HG03457 (cell line): ENCODE measurements around the gene CISD1.
"Not testable (repeated sequence)": the region's sequence is repeated elsewhere in the genome, so short reads cannot be mapped to it uniquely, and the experiment has no call there.

ENCODE experiments used
- ATAC-seq: cut with Tn5 transposase; IDR thresholded peaks from one replicate; pipeline ENCODE4 v1.9.1; 2021; ENCODE audit warnings: moderate number of reproducible peaks; ENCODE audit not compliant: unreplicated experiment

CISD1 gene

DNA sequence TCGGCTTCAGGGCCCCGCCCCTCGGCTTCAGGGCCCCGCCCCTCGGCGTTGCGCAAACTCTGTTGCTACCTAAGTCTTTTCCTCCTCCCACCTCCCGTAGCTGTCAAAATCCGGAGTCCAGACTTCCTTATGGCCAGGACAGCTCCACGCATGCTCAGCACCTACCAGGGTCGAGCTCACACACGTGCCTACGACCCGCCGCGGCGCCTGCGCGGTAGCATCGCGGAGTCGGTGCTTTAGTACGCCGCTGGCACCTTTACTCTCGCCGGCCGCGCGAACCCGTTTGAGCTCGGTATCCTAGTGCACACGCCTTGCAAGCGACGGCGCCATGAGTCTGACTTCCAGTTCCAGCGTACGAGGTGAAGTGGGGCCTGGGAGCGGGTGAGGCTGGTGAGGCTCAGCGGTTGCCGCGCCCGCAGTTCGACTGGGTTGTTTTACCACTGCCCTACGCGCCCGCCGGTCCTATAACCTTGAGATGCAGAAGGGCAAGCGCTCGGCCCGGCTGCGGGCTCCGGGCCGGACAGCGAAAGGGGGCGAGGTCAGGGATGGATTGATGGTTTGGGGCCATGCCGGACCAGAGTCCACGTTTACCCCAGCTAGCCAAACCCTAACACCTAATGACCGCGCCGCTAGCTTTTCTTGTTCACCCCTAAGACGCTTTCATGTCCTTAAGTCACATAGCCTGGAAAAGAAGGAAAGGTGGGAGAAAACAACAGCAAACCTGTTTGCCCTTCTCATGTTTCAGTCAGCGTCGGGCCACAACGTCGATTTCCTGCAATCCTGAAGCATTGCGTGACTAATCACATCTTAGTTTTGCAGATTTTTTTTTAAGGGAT lies at the start of gene CISD1:
Gene CISD1, plus strand, starts transcription at position 217 of the 836 bp plus-strand sequence. Its CDS starts 112 bp downstream, at position 329.
- ATAC-seq, result peak; percentile 63

- ATAC-seq, result no peak
Observed at GRCh38 chr10:58219875-58220274, 49.1 kb upstream of the CISD1 start.

DNA sequence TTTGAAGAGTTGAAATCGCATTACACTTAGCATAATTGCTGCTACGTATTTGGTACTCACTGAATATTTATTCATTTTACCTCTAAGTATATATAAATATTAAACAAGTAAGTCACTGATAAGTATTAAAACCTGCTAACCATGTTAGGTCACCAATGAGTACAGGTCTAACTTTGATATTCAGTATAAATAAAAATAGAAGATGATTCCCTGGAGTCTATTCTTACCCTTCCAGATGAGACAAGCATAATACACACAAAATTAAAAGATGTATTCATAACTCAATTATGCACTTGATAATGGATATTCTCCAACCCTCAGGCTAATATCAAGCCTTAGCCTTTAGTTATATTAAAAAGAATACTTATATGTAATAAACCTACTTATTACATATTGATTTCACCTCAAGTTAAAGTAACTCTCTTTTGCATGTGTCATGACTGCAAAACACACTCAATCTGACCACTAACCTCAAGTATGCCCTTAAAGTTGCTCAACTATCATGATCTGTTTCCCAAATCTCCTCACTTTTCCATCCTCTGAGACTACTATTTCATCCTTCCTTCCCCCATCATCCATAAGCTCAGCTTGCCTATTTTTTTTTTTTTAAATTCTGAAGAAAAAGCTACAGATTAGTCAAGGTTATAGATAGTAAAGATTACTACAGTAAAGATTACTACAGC lies 48.1 kb upstream of the CISD1 start:
- no peak for ATAC-seq

GRCh38 chr10:58225654-58226053 lies 43.3 kb upstream of the CISD1 start:
- no peak for ATAC-seq

- not testable (repeated sequence) for ATAC-seq
Observed at GRCh38 chr10:58229856-58230255, 39.1 kb upstream of the CISD1 start.

GRCh38 chr10:58237014-58237834 lies 31.7 kb upstream of the CISD1 start:
- ATAC-seq, result no peak

- ATAC-seq, result no peak
Observed at GRCh38 chr10:58239561-58240169, 29.3 kb upstream of the CISD1 start.

- no peak for ATAC-seq
Observed at GRCh38 chr10:58240531-58240930, 28.4 kb upstream of the CISD1 start.

- ATAC-seq, result no peak
Observed at GRCh38 chr10:58241346-58241745, 27.6 kb upstream of the CISD1 start.

GRCh38 chr10:58243269-58243668 lies 25.7 kb upstream of the CISD1 start:
- ATAC-seq, result no peak

DNA sequence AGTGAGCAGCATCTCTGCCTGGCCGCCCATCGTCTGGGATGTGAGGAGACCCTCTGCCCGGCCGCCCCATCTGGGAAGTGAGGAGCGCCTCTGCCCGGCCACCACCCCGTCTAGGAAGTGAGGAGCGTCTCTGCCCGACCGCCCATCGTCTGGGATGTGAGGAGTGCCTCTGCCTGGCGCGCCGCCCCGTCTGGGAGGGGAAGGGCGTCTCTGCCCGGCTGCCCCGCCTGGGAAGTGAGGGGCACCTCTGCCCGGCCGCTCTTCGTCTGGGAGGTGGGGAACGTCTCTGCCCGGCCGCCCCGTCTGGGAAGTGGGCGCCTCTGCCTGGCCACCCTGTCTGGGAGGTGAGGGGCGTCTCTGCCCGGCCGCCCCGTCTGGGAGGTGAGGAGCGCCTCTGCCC lies 25.2 kb upstream of the CISD1 start:
- not testable (repeated sequence) for ATAC-seq

GRCh38 chr10:58244242-58244641 lies 24.7 kb upstream of the CISD1 start:
- not testable (repeated sequence) for ATAC-seq

- not testable (repeated sequence) for ATAC-seq
Observed at GRCh38 chr10:58244666-58245065, 24.3 kb upstream of the CISD1 start.

DNA sequence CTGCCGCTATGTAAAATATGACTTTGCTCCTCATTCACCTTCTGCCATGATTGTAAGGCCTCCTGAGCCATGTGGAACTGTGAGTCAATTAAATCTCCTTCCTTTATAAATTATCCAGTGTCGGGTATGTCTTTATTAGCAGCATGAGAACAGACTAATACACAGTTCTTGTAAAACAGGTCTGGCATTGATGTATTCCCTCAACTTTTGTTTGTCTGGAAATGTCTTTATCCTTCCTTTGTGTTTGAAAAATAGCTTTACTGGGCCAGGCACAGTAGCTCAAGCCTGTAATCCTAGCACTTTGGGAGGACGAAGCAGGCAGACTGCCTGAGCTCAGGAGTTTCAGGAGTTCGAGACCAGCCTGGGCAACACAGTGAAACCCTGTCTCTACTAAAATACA lies 15.8 kb upstream of the CISD1 start:
- no peak for ATAC-seq

- no peak for ATAC-seq
Observed at GRCh38 chr10:58254644-58255043, 14.3 kb upstream of the CISD1 start.

GRCh38 chr10:58256013-58256780 lies 12.8 kb upstream of the CISD1 start:
- ATAC-seq, result not testable (repeated sequence)

DNA sequence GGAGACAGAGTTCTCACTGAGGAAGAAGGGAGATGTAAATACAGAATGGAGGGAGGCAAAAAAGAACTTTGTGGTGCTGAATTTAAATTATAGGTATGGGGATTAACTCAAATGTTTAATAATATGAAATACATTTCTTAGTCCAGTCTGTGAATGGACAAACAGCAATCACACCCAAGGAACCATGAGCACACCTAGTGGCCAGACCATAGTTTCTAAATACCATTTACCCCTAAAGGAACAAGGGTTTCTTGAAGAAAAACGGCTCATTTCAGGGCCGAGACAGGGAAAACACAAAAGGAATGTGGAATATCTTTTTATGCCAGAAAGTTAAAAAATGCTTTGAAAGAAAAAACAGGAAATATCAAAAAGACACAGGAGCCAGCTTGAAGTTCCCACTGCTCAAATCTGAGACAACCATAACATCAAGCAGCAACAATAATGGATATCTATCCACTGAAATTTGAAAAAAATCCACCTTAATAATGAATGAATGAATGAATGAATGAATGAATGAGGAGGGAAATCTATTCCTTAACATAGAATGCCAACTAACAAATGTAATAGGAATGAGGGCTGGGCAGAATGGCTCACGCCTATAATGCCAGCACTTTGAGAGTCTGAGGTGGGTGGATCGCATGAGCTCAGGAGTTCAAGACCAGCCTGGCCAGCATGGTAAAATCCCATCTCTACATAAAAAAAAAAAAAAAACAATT lies 9.8 kb upstream of the CISD1 start:
- no peak for ATAC-seq

GRCh38 chr10:58260334-58260733 lies 8.6 kb upstream of the CISD1 start:
- ATAC-seq, result no peak

- no peak for ATAC-seq
Observed at GRCh38 chr10:58262766-58263165, 6.2 kb upstream of the CISD1 start.

- no peak for ATAC-seq
Observed at GRCh38 chr10:58264780-58265179, 4.2 kb upstream of the CISD1 start.
